ENCODE results near the gene BFSP2.

Gene BFSP2

DNA sequence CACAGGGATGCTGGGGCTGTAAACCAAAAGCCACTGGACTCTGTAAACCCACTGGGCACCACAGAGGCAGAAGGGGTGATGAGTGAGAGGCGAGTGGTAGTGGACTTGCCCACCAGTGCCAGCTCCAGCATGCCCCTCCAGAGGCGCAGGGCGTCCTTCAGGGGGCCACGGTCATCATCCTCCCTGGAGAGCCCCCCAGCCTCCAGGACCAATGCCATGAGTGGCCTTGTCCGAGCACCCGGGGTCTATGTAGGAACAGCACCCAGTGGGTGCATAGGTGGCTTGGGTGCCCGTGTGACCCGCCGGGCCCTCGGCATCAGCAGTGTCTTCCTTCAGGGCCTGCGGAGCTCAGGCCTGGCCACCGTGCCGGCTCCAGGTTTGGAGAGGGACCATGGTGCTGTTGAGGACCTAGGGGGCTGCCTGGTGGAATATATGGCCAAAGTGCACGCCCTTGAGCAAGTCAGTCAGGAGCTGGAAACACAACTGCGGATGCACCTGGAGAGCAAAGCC is at the start of gene BFSP2:
TSS of gene BFSP2 (plus strand) at position 51 of the 510 bp plus-strand sequence. CDS start at position 79, 28 bp downstream.
- DNase-seq = no peak

GRCh38 chr3:133354721-133355120 is 45.1 kb upstream of the BFSP2 start:
- no peak for DNase-seq

DNA sequence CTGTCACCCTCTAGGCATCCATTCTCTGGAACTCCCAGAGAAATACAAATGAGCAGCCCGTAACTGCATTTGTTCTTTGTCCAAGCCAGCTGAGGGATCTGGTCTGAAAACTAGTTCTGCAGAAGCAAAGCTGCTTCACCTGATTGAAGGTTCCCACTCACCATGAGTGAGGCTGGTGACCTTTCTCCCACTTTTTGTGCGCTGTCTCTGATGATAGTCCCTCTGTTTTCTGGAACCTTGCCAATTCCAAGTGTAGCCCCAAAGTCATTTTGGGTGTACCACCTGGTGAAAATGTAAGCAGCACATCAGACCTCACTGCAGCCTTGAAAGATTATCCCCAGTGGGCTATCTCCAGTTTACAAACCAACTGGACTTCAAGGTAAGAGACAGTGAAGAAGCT is 39.4 kb upstream of the BFSP2 start:
- no peak for DNase-seq

DNA sequence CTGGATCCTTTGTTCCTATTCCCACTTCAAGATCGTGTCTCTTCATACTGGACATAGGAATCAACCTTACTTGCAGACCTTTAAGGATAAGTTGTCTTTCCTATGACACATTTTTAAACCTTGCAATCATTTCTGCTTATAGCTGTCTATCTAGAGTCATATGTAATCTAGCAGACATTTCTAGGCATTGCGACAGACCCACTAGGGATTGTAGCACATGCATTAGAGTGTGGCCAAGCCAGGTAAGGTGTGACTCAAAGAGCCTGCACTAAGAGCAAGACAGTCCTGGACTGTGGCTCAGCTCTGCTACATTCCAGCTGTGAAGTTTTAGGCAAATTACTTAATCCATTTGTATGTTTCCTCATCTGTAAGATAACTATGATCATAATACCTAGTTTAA is 38.8 kb upstream of the BFSP2 start:
- DNase-seq = no peak

DNA sequence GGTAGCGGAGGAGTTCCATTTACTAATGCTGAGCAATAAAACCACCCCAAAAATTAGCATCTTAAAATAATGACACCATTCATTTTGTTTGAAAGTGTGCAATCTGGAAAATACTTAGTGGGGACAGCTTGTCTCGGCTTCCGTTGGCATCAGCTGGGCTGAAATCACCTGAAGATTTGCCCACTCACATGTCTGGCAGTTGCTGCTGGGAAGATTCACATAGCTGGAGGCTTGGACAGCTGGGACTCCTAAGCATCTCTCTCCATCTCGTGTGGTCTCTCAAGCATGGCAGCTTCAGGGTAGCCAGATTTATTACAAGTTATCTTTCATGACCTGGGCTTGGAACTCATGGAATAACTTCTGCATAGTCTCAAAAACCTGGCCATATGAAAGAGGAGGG is 38.4 kb upstream of the BFSP2 start:
- DNase-seq = no peak

- no peak for DNase-seq
These were observed 37.3 kb upstream of the BFSP2 start for GRCh38 chr3:133362539-133362938.

- DNase-seq = no peak
These were observed 35.2 kb upstream of the BFSP2 start for GRCh38 chr3:133364704-133365103.

GRCh38 chr3:133366921-133367320 is 32.9 kb upstream of the BFSP2 start:
- DNase-seq = no peak

DNA sequence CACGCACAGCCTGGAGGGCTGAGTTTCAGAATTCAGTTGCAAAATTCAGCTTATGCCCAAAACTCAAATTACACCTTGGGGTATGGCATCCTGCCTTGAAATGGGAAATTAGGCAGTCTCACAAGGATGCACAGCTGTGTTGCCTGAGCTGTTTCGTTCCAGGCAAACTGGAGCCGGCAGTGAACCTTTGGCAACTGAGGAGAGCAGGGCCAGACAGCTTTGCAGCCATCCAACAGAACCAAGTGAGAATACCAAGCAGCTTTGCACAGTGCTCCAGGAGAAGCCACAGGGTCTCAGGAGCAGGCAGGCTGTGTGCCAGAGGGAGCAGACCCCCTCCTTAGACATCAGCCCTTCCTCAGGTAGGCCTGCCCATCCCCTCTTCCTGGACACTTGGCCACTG is 32.5 kb upstream of the BFSP2 start:
- DNase-seq = no peak

GRCh38 chr3:133367956-133368355 is 31.9 kb upstream of the BFSP2 start:
- no peak for DNase-seq

GRCh38 chr3:133368371-133369067 is 31.3 kb upstream of the BFSP2 start:
- no peak for DNase-seq

DNA sequence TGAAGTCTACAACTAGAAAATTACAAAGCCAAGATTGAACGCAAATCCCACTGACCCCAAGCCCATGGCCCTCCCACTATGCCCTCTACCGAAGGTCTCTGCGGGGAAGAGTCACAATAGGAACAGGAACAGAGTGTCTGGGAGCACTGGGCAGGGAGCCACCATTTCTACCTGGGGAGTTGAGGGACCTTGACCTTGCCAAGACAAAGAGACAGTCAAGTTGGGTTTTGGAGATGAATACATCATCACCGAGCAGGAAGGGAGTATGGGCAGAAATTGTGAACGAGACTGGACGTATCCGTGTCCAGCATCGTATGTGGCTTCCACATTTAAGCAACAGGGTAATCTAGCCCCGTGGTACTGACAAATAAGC is 30.8 kb upstream of the BFSP2 start:
- DNase-seq = no peak

- DNase-seq = no peak
These were observed 28.7 kb upstream of the BFSP2 start for GRCh38 chr3:133371181-133371580.

DNA sequence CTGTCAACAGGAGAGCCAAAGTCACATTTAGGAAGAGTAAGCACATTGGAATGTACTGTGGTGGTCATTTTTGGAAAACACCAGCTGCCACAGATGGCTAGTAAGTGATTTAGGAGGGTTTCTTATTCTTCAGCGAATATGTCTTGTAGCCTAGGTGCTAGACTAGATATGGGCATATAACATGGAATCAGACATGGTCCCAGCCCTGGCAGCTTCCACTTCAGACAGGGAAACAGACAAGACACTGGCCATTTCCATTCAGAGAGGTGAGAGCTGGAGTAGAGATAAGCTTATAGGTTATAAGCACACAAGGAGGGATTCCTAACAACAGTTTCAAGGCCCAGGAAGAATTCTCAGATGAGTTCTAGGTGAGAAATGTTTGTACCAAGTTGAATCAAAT is 28.2 kb upstream of the BFSP2 start:
- no peak for DNase-seq

- no peak for DNase-seq
These were observed 25.0 kb upstream of the BFSP2 start for GRCh38 chr3:133374708-133375402.

GRCh38 chr3:133375403-133375745 is 24.5 kb upstream of the BFSP2 start:
- DNase-seq = no peak

DNA sequence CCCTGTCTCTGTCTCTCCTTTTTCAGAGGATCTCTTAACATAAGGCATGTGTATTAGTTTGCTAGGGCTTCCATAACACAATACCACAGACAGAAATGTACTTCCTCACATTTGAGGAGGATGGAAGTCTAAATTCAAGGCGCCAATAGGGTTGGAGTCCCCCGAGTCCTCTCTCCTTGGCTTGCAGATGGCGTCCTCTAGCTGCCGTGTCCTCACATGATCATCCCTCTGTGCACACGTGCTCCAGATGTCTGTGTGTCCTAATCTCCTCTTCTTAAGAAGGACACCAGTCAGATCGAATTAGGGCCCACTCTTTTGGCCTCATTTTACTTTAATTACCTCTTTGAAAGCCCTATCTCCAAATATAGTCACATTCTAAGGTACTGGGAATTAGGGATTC is 23.0 kb upstream of the BFSP2 start:
- no peak for DNase-seq

DNA sequence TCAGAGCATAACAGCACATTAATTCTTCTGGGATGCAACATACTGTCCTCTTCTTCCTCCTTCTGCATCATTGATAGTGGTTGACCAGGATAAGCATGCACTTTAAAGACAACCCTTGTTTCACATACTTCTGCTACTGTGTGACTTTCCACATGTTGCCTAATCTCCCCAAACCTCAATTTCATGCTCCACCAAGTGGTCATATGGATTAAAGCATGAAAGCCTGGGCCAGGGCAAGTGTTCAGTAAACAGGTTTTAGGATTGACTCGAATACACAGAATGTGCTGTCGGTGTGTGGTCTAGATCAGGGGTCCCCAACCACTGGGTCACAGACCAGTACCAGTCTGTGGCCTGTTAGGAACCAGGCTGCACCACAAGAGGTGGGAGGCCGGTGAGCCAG is 22.5 kb upstream of the BFSP2 start:
- DNase-seq = no peak

- DNase-seq = no peak
These were observed 19.9 kb upstream of the BFSP2 start for GRCh38 chr3:133379926-133380325.

- no peak for DNase-seq
These were observed 19.2 kb upstream of the BFSP2 start for GRCh38 chr3:133380481-133381225.

- DNase-seq = no peak
These were observed 18.3 kb upstream of the BFSP2 start for GRCh38 chr3:133381346-133382109.

DNA sequence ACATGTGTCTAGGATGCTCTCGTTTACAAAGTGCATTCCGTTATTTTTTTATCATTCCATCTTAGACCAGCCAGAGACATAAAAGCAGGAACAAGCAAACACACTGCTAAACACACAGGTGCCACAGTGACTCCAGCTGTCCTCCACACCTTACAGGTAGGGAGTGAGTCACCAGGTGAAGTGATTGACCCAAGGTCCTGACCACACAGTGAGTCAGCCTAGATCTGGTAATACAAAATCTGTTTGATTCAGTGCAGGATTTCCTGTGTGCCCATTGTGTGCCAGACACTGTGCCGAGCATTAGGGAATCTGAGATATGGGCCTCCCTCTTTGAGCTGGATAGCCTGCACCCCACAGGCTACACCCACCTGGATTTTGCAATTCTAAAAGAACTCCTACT is 16.7 kb upstream of the BFSP2 start:
- DNase-seq = peak; percentile 65

DNA sequence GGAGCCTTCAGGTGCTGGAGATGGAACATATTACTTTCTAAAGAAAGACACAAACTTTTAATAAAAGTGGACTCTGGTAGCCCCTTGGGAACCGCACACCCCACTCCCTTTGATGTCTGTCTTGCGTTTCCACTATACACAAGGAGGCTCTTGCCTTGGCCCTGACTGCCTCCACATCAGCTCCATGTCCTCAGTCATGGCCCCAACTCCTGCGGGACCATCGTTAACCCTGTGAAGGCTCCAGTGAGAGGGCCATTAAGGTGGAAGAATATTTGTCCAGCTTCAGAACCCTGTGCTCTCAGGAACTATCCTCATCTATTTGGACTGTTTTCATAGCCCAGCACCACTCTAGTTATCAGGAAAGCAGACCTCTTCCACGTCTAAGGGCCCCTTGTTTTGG is 16.1 kb upstream of the BFSP2 start:
- DNase-seq = no peak

All from islet precursor cell (in vitro differentiated cells).